GM19324 (cell line): Measurements from ENCODE around the gene AKAP6.

Experiments
- ATAC-seq: cut with Tn5 transposase; IDR thresholded peaks from one replicate; pipeline ENCODE4 v1.9.1; 2021; ENCODE audit warnings: mild to moderate bottlenecking, moderate library complexity; ENCODE audit not compliant: unreplicated experiment, low FRiP score

The AKAP6 gene

DNA sequence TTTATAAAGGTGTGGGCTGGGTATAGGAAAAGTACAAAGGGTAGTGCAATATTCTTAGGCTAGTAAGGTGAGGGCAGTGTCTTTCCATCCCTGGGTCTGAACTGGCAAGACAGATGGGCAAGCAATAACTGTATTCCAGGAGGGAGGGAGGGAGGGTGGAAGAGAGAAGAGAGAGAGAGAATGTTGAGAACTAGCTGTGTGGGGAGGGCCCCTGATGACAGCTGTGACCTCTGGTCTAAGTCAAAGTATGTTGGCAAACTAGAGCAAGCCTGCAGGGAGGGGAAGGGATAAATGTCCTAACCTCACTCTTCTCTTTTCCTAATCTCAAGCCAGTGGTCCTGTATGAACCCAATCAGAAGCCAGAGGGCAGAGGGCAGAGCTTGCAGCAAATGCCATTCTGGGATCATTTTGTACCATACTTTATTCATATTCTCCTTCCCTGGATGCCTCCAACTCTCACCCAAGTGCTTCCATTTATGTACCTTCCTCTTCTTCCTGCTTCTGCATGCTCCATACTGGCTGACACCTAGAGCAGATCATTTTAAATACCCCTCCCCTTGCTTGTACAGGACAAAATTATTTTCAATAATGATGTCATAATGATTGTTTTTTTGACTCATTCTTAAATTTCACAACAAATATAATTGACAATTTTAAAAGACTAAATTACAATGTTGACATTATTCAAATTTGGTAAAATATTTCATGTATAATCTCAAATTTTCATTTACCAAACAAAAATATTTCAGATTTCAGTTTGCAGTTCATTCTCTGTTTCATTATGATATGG, 75.9 kb downstream of the AKAP6 start:
- ATAC-seq: no peak

- ATAC-seq: no peak
Measured at GRCh38 chr14:32405856-32406255, 76.8 kb downstream of the AKAP6 start.

DNA sequence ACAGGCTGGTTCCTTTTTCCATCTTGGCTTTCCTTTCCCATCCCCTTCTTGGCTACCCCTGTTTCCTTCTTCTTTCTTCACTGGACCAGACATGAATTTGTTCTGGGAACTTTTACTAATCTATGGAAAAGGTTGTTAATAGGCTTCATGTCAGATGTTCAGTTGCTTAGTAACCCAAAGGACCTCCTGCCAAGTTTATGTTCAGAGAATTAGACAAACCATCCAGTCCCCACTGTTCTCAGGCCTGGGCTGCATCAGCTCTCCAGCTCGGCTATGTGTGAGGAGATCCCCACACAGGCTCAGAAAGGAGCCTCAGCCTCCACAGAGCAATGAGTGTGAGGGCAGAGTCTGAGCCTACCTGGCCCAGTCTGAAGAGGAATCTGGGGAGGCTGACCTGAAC, 78.0 kb downstream of the AKAP6 start:
- no peak for ATAC-seq

DNA sequence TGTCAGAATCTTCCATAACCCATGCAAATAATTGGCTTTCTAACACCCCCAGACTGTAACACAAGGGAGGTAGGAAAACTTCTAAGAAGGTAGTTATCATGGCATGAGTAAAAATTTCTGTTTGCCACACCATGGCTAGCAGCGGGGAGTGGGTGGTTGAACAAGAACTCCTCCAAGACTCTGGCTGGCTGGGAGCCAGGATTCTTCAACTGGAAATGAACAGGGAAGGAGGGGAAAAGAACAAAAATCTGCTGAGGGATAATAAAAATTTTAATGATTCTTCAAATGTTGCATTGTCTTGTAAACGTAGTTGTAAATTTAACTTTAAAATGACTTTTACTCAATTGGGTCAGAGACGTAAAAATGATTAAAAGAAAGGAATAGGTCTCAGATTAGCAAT, 78.9 kb downstream of the AKAP6 start:
- ATAC-seq: no peak

DNA sequence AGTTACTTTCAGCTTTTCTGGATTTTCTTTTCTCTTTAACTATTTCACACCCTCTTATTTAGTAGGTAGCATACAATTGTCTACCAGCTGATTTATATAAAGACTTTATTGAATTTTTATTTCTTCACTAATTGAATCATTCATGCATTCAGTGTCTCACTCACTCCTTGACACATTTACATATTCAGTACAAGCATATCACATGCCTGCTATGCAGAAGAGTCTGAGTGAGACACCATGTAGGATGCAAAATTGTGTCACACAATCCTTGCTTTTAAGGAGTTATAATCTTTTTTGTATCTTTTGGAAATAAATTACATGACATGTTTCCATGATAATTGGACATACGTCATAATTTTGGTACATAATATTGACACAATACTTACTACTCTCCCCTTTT, 83.0 kb downstream of the AKAP6 start:
- no peak for ATAC-seq

DNA sequence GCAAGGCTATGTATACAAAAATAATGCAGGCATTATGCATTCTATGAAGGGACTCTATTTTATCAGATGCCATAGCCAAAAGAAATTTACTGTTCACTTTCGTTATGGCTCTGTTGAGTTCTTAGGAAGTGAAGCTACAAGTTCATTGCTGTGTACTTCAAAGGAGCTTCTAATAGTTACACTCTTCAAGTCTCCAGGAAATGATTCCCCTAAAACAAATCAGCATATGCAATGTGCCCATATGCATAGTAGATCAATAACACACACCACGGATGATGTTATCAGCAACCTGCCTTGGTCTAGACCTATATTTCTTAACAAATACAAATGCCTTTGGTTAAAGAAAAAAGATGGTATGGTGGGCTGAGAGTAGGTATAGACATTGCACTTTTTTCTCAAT, 83.4 kb downstream of the AKAP6 start:
- ATAC-seq: no peak

DNA sequence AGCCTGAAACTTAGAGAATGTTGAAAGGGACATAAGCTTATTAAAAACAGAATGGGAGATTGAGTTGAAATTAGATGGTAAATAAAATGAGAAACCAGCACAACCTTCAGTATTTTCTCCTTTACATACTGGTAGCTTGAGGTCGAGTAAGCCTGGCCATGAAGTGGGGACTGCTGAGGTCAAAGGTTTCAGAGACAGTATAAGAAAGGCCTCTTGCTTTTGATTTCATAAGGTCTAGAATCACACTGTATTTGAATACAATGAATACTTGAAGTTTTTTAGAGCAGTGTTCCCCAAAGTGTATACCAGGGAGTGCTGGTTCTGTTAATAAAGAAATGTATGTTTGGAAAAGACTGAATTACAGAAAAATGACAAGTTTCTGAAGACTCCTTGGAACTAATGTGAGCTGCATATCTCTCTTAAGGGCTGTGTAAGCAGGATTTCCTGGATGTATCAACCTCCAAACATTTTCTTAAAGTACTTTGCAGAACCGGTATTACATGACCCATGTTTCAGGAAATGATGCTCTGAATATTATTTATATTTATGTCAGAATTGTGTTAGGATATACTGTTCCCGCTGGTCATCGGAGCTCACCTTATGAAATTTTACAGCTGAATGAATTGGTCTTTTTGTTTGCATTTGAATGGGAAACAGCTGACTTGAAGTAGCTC, 85.0 kb downstream of the AKAP6 start:
- no peak for ATAC-seq

DNA sequence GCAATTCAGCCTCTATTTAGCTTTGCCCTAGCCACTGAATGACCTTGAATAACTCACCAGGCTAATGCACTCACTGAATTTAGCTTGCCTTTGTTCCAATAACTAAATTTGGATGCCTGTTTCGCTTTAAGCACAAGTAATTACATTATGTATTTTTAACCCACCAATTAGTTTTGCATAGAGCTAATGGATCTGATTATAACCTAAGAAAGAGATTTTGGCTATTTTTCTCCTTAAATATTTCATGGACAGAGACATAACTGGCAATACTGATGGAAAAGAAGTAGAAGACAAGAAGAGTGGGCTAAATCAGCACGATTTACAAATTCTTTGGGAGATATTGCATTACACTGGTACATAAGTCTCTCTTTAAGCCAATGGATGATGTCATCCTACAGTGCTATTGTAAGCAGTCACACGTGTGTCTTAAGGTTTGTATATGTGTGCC, 85.7 kb downstream of the AKAP6 start:
- ATAC-seq: no peak

DNA sequence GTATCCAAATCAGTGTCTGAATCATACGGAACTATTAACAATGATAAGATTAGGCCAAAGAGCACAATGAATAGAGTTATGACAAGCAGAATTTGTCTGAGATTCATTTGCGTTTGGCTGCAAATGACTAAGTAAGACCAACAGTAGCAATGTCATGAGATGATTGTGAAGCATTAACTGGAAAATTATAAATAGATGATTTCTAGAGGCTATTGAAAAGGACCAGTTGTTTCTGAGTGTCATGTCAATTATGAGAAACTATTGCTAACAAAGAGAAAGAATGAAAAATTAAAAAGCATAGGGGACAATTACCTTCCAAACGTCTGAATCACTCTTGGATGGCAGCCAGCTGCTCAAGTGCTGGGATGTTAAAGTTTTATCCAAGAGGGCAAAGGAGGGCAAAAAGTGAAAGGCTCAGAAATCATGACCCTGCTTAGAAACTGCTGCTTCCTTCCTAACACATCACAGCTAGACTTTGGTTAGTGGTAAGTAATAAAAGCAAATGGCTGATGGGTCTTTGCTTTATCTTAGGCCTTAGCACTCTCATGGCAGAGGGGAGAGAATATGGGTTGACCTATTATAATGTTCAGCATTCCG, 89.0 kb downstream of the AKAP6 start:
- ATAC-seq: no peak

- ATAC-seq: no peak
Measured at GRCh38 chr14:32419429-32419828, 90.3 kb downstream of the AKAP6 start.

DNA sequence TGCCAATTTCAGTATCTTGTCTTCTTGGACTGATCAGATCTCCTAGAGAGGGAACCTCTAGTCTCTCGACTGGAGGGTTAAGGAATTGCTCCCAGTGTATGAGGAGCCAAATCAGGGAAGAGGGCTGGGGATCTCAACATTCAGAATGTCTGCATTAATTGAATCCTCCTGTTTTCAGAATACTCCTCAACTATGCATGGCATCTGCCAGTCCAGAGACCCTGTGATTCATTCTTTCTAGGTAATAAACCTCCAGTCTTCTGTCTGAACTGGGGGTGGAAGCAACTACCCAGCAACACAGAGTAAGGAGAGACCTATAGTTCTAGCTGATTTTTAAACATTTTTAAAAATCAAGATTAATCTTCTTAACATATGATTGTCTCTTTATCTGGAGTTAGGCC, 92.7 kb downstream of the AKAP6 start:
- no peak for ATAC-seq

DNA sequence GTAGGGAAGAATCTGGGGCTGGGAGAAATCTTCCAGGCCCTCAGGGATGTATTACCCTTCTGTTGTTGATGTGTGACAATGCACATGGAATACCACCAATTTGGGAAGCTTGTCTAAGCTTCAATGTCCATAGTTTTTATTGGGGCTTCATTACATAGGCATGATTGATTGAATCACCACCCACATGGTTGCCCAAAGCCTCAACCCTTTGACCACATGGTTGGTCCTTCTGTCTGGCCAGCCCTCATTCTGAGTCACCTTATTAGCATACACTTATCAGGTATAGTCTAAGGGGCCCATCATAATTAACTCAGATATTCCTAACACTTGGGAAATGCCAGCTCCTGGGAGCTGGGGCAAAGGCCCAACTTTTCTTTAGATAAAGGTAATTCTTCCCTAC, 93.3 kb downstream of the AKAP6 start:
- no peak for ATAC-seq

- ATAC-seq: no peak
Measured at GRCh38 chr14:32426028-32426427, 96.9 kb downstream of the AKAP6 start.

- no peak for ATAC-seq
Measured at GRCh38 chr14:32426586-32427388, 97.7 kb downstream of the AKAP6 start.

- ATAC-seq: no peak
Measured at GRCh38 chr14:32427726-32428528, 98.8 kb downstream of the AKAP6 start.

DNA sequence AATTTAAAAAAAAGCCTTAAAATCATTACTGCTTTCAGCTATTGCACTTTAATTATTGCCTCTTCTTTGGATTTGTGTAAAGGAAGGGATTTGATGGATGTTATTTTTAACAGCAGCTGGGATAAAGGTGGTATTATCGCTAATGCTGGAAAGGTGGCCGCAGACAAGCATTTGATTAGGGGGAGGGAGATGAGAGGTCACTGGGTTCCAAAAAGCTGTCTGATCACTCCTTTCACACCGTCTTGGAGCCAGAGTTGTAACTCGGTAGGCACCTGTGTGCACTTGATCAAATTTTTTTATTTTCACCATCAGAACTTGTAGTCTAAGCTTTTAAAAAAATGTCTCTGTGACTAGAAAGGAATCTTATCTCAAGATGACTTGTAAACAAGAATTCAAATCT, 99.8 kb downstream of the AKAP6 start:
- no peak for ATAC-seq

DNA sequence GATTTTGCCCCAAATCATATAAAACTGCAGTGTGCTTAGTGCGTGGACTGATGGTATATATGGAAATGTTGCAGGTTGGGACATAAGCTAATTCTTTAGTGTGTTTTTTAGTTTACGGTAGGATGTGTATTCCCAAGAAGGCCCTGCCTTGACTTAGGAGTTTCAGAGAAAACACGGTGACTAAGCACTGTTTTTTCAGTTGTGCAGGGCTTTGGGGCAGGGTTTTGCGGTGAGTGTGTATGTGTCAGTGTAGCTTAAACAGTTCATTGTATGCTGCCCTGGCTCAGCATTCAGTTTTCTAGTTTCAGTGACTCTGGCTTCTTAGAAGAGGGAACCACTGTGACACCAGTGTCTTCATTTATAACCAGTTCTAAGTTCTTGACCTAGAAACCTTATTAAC, 101.2 kb downstream of the AKAP6 start:
- no peak for ATAC-seq

GRCh38 chr14:32432813-32433538, 103.9 kb downstream of the AKAP6 start:
- no peak for ATAC-seq

DNA sequence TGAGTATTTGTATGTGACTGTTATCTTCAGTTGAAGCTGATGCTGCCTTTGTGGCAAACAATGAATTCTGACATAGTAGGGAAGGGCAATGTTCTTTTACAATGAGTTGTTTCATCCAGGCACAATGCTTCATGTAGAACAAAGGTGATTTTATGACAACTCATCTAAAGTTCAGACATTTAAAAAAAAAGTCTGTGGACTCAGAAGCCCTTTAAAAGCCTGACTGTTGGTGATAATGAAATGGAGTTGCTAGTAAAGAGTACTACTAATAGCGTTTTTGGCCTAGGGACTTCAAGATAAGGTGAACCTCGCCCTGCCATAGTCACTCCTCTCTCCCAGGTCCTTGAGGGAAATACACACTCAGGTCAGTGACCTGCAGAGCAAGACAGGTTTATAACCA, 105.1 kb downstream of the AKAP6 start:
- no peak for ATAC-seq

DNA sequence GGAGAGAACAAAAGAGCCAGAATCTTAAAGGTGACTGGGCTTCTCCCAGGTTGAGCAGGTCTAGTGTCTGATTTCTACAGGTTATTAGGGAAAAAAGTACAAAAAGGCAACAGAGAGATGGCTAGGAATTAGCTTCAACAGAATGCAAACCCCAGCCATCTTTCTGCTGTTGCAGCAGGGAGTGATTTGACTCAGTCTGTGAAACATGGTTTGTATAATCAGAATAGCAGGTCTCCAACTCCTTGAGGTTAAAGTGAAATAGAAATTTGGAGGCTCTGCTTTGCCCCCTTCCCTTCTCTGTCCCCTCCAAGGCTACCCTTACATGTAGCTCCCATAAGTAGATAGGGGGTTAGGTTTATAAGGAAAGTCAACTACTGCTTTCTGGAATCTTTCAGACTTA, 105.8 kb downstream of the AKAP6 start:
- ATAC-seq: no peak
